Measurements from ENCODE around the gene IL34.

DNA sequence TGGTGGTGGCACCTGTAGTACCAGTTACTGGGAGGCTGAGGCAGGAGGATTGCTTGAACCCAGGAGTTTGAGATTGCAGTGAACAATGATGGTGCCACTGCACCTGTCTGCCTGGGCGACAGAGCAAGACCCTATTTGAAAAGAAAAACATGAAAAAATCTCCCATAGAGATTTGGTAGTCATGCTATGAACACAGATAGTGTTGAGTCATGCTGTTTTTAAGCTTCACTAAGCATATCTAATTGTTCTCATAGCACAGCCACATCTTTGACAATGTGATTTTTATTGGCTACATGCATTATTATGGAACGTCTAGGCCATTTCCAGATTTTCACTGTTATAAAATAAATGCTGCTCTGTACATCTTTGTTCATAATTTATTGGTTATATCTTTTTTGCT, 6.0 kb downstream of the IL34 start:
- TF ChIP-seq TAF1 (conservative IDR thresholded peaks at IDR 0.05): no peak
- no peak for TF ChIP-seq GABPA (IDR thresholded peaks at IDR 0.05 in 1 of 2, conservative IDR thresholded peaks at IDR 0.05 in 1 of 2)
- no peak for TF ChIP-seq CTCF (IDR thresholded peaks at IDR 0.05; ENCODE audit: low read depth, low read length, missing input control)
